Activated CD8-positive, alpha-beta memory T cell treated with anti-CD3 and anti-CD28 coated beads, Interleukin-2, amount 50 U/mL, for 4 hours (primary cell): ENCODE results near the gene BLACAT1.
A peak's percentile ranks its signal among the peaks of the same experiment; 100 is the strongest.
"Not testable (repeated sequence)": the region's sequence is repeated elsewhere in the genome, so short reads cannot be mapped to it uniquely, and the experiment has no call there.

Source experiments
- DNase-seq: peaks from one replicate; pipeline ENCODE4 v3.0.0-alpha.2; 2020

BLACAT1 gene

GRCh38 chr1:205483372-205483771, 27.5 kb upstream of the BLACAT1 start:
- DNase-seq, result no peak

- not testable (repeated sequence) for DNase-seq
Observed at GRCh38 chr1:205482587-205482986, 26.7 kb upstream of the BLACAT1 start.

- peak; percentile 32 for DNase-seq
Observed at GRCh38 chr1:205481629-205482151, 25.8 kb upstream of the BLACAT1 start.

GRCh38 chr1:205481218-205481617, 25.4 kb upstream of the BLACAT1 start:
- DNase-seq, result no peak

- peak; percentile 65 for DNase-seq
Observed at GRCh38 chr1:205480349-205480985, 24.6 kb upstream of the BLACAT1 start.

GRCh38 chr1:205478985-205479384, 23.1 kb upstream of the BLACAT1 start:
- not testable (repeated sequence) for DNase-seq

GRCh38 chr1:205477759-205478247, 22.0 kb upstream of the BLACAT1 start:
- DNase-seq, result no peak

GRCh38 chr1:205477121-205477758, 21.4 kb upstream of the BLACAT1 start:
- DNase-seq, result no peak

- no peak for DNase-seq
Observed at GRCh38 chr1:205476648-205477047, 20.8 kb upstream of the BLACAT1 start.

- DNase-seq, result no peak
Observed at GRCh38 chr1:205475855-205476254, 20.0 kb upstream of the BLACAT1 start.

GRCh38 chr1:205474571-205474970, 18.7 kb upstream of the BLACAT1 start:
- no peak for DNase-seq

GRCh38 chr1:205473966-205474365, 18.1 kb upstream of the BLACAT1 start:
- no peak for DNase-seq

GRCh38 chr1:205473475-205473874, 17.6 kb upstream of the BLACAT1 start:
- no peak for DNase-seq

- no peak for DNase-seq
Observed at GRCh38 chr1:205472737-205473441, 17.0 kb upstream of the BLACAT1 start.

GRCh38 chr1:205470131-205470530, 14.3 kb upstream of the BLACAT1 start:
- DNase-seq, result no peak

GRCh38 chr1:205466595-205467220, 10.9 kb upstream of the BLACAT1 start:
- no peak for DNase-seq

- no peak for DNase-seq
Observed at GRCh38 chr1:205465392-205465791, 9.5 kb upstream of the BLACAT1 start.

GRCh38 chr1:205458777-205459566, 3.1 kb upstream of the BLACAT1 start:
- no peak for DNase-seq

- DNase-seq, result no peak
Observed at GRCh38 chr1:205456868-205457745, 1.3 kb upstream of the BLACAT1 start.

- no peak for DNase-seq
Observed at GRCh38 chr1:205456383-205456867, 580 bp upstream of the BLACAT1 start.

GRCh38 chr1:205454903-205455335, 926 bp downstream of the BLACAT1 start:
- DNase-seq, result no peak
